Epithelial cell of prostate (primary cell): Measurements from ENCODE around the gene RBMXL3.
"Not testable (repeated sequence)": the region's sequence is repeated elsewhere in the genome, so short reads cannot be mapped to it uniquely, and the experiment has no call there.

Experiments used
- DNase-seq: peaks from one replicate; pipeline ENCODE4 v3.0.0-alpha.2; 2011; ENCODE audit warnings: low read depth, low spot score
- H3K27ac ChIP-seq: fragments of 450-650 bp; 2 replicates; pipeline ENCODE4 v1.5.1; 2017; ENCODE audit warnings: mild to moderate bottlenecking

Gene RBMXL3

GRCh38 chrX:115189110-115189509 is at the start of gene RBMXL3:
Gene RBMXL3, plus strand, starts transcription at chrX:115189410. Its CDS starts 32 bp downstream, at chrX:115189442.
- DNase-seq: no peak
- H3K27ac ChIP-seq: no peak within 1 kb of the TSS

GRCh38 chrX:115142057-115142456 is 47.2 kb upstream of the RBMXL3 start:
- no peak overlapping the region for H3K27ac ChIP-seq
- DNase-seq: no peak

GRCh38 chrX:115147220-115147619 is 42.0 kb upstream of the RBMXL3 start:
- DNase-seq: no peak
- no peak overlapping the region for H3K27ac ChIP-seq

DNA sequence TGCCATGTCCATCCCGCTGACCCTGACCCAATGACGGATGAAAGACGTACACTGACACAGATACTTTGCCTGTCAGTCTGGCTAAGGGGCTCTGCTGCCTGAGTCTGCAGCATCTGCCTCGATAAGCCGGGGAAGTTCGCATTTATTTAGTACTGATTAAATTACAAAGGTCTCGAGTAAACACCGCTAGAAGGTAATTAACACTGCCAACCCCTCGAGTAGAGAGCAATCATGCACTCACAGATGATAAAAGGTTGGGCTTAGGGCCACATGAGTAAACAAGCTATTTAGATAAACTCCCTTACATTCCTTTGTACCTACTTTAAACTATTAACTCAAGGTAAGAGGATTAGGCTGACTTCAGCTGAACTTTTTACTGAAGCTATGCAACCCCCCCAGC is 16.0 kb upstream of the RBMXL3 start:
- no peak for DNase-seq
- no peak overlapping the region for H3K27ac ChIP-seq

- DNase-seq: no peak
- no peak overlapping the region for H3K27ac ChIP-seq
Measured at GRCh38 chrX:115174548-115174947, 14.7 kb upstream of the RBMXL3 start.

GRCh38 chrX:115177932-115178331 is 11.3 kb upstream of the RBMXL3 start:
- DNase-seq: no peak
- no peak overlapping the region for H3K27ac ChIP-seq

DNA sequence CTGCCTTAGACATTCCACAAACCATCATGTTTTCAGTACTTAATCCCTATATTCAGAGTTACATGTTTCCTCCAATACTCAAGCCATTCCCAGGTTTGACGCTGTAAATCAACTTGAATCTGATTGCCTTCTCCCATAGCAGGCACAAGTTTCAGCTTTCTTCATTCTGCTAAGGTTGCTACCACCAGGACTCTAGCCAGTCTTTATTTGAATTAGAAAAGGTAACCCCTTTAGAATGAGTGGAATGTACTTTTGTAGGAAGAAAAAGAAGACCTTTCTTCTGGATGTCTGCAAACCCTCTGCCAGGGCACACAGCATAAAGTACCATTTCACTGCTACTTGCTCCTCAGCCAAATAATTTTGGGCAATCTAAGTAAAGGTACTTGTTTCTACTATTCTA is 10.7 kb upstream of the RBMXL3 start:
- DNase-seq: no peak
- no peak overlapping the region for H3K27ac ChIP-seq

DNA sequence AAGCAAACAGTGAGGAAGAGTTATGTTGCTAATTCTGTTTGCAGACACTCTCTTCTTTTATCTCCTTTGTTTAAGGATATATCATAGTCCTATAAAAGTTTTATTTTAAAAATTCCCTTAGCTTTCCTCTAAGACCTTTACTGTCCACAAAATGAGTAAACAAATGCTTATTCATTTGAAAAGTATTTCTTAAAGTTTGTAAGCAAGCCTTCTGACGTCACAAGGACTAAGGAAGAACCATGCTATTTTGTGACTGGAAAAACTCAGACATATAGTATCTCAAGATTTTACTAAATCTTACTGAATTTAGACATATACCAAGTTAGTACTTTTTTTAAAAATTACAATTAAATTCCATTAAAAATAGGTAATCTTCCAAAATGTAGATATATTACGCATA is 5.2 kb upstream of the RBMXL3 start:
- H3K27ac ChIP-seq: no peak overlapping the region
- no peak for DNase-seq

DNA sequence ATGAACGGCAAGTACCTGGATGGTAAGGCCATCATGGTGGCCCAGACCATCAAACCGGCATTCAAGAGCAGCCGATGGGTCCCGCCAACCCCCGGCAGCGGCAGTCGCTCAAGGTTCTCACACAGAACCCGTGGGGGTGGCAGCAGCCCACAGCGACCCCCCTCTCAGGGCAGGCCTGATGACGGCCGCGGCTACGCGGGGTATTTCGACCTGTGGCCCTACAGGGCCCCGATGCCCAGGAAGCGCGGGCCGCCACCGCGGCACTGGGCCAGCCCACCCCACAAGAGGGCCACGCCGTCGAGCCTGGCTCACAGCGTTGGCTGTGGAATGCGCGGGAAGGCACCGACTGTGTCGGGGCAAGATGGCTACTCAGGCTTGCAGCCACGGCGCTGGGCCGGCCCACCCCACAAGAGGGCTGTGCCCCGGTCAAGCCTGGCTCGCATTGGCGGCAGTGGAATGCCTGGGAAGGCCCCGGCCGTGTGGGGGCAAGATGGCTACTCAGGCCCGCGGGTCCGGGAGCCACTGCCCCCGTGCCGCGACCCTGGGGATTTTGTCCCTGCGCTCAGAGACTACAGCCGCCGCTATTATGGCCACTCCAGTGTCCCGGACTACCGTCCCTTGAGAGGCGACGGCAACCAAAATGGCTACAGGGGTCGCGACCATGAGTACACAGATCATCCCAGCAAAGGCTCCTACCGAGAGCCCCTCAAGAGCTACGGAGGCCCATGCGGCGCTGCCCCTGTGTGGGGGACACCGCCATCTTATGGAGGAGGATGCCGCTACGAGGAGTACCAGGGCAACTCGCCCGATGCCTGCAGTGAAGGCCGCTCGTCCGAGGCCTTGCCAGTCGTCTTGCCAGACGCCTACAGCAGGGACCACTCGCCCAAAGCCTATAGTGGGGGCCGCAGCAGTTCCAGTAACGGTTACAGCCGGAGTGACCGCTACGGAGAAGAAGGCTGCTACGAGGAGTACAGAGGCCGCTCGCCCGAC is 731 bp downstream of the RBMXL3 start:
- no peak for DNase-seq
- H3K27ac ChIP-seq: no peak overlapping the region

DNA sequence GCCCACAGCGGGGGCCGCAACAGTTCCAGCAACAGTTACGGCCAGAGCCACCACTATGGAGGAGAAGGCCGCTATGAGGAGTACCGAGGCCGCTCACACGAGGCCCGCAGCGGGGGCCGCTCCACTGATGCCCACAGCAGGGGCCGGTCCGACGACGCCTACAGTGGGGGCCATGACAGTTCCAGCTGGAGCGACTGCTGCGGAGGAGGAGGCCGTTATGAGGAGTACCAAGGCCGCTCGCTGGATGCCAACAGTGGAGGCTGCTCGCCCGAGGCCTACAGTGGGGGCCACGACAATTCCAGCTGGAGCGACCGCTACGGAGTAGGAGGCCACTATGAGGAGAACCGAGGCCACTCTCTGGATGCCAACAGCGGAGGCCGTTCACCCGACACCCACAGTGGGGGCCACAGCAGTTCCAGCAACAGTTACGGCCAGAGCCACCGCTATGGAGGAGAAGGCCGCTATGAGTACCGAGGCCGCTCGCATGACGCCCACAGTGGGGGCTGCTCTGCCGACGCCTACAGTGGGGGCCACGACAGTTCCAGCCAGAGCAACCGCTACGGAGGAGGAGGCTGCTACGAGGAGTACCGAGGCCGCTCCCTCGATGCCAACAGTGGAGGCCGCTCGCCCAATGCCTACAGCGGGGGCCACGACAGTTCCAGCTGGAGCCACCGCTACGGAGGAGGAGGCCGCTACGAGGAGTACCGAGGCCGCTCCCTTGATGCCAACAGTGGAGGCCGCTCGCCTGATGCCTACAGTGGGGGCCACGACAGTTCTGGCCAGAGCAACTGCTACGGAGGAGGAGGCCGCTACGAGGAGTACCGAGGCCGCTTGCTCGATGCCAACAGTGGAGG is 1.7 kb downstream of the RBMXL3 start:
- H3K27ac ChIP-seq: no peak overlapping the region
- no peak for DNase-seq

DNA sequence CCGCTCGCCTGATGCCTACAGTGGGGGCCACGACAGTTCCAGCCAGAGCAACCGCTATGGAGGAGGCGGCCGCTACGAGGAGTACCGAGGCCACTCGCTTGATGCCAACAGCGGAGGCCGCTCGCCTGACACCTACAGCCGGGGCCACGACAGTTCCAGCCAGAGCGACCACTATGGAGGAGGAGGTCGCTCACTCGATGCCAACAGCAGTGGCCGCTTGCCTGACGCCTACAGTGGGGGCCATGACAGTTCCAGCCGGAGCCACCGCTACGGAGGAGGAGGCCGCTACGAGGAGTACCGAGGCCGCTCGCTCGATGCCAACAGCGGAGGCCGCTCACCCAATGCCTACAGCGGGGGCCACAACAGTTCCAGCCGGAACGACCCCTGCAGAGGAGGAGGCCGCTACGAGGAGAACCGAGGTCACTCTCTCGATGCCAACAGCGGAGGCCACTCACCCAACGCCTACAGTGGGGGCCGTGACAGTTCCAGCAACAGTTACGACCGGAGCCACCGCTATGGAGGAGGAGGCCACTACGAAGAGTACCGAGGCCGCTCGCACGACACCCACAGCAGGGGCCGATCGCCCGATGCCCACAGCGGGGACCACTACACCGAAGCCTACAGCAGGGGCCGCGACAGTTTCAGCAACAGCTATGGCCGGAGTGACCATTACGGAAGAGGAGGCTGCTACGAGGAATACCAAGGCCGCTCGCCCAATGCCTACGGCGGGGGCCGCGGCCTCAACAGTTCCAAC is 2.5 kb downstream of the RBMXL3 start:
- no peak overlapping the region for H3K27ac ChIP-seq
- no peak for DNase-seq

- no peak for DNase-seq
- no peak overlapping the region for H3K27ac ChIP-seq
Measured at GRCh38 chrX:115192244-115192700, 3.1 kb downstream of the RBMXL3 start.

DNA sequence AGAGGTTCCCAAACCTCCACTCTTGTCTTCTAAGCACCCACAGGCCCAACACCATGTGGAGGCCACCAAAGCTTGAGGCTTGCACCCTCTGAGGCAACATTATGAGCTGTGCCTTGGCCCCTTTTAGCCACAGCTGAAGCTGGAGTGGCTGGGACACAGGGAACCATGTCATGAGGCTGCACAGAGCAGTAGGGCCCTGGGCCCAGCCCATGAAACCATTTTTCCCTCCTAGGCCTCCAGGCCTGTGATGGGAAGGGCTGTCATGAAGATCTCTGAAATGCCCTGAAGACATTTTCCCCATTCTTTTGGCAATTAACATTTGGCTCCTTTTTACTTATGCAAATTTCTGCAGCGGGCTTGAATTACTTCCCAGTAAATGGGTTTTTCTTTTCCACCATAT is 14.8 kb downstream of the RBMXL3 start:
- no peak for DNase-seq
- no peak overlapping the region for H3K27ac ChIP-seq

- not testable (repeated sequence) for H3K27ac ChIP-seq, DNase-seq
Measured at GRCh38 chrX:115209547-115209946, 20.3 kb downstream of the RBMXL3 start.

DNA sequence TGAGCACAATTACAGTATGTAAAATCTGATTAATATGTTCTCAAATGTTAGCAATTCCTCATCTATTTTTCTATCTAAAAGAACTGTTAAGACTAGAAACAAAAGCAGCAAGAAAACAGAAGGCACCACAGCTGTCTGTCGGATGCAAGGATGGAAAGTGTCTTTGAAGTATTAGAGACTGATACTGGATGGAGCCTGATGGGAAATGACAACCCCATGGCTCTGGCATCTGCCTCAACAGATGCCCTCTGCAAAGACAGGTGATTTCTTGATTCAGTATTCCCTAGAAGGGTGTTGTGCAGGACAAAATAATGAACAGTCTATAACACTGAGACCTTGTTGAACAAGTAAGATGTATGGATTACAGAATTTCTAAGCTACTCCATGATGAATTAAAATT is 24.9 kb downstream of the RBMXL3 start:
- no peak for DNase-seq
- H3K27ac ChIP-seq: no peak overlapping the region

- DNase-seq: no peak
- no peak overlapping the region for H3K27ac ChIP-seq
Measured at GRCh38 chrX:115214605-115215004, 25.4 kb downstream of the RBMXL3 start.

- not testable (repeated sequence) for DNase-seq, H3K27ac ChIP-seq
Measured at GRCh38 chrX:115217346-115217745, 28.1 kb downstream of the RBMXL3 start.

DNA sequence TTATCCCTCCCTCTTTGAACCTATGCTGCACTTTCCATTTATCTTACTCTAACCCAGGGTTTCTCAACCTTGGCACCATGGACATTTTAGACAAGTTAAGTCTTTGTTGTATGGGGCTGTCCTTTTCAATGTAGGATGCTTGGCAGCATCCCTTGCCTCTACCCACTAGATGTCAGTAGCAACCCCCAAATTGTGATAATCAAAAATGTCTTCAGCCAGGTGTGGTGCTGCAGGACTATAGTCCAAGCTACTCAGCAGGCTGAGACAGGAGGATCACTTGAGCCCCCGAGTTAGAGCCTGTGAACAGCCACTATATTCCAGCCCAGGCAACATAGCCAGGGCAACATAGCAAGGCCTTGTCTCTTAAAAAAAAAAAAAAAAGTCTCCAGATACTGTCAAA is 37.7 kb downstream of the RBMXL3 start:
- no peak for DNase-seq
- no peak overlapping the region for H3K27ac ChIP-seq

DNA sequence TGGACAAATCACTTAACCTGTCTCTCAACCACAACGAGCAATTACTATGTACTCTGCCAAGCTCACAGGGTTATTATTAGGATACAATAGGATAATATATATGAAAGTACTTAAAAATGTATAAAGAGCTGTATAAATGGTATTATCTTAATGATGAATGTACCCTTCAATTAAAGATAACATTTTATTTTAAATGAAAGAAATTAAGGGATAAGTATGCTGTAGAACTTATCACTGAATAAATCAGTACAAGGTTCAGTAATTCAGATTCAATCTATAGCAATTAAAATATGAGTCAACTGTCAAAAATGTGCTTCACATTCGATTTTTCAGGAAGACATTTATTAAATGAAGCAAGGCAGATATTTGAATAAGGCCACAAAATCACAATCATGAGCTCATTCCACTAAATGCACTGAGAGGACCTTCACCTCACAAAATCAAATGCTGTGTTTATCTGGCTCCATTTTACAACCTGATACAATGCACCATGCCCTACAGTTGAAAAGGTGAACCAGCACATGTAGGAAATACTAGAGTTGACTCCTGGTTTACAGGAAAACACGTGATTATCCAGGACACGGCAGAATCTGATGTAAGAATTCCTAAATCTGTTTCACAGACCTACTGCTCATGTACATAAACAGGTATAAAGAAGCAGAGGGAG is 40.3 kb downstream of the RBMXL3 start:
- H3K27ac ChIP-seq: no peak overlapping the region
- no peak for DNase-seq
